GM18861 (cell line): ENCODE results near the gene ZFYVE27.
"Not testable (repeated sequence)": the region's sequence is repeated elsewhere in the genome, so short reads cannot be mapped to it uniquely, and the experiment has no call there.

Source experiments
- ATAC-seq: cut with Tn5 transposase; IDR thresholded peaks from one replicate; pipeline ENCODE4 v1.9.1; 2021; ENCODE audit not compliant: unreplicated experiment

ZFYVE27 gene, protein sequence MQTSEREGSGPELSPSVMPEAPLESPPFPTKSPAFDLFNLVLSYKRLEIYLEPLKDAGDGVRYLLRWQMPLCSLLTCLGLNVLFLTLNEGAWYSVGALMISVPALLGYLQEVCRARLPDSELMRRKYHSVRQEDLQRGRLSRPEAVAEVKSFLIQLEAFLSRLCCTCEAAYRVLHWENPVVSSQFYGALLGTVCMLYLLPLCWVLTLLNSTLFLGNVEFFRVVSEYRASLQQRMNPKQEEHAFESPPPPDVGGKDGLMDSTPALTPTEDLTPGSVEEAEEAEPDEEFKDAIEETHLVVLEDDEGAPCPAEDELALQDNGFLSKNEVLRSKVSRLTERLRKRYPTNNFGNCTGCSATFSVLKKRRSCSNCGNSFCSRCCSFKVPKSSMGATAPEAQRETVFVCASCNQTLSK

DNA sequence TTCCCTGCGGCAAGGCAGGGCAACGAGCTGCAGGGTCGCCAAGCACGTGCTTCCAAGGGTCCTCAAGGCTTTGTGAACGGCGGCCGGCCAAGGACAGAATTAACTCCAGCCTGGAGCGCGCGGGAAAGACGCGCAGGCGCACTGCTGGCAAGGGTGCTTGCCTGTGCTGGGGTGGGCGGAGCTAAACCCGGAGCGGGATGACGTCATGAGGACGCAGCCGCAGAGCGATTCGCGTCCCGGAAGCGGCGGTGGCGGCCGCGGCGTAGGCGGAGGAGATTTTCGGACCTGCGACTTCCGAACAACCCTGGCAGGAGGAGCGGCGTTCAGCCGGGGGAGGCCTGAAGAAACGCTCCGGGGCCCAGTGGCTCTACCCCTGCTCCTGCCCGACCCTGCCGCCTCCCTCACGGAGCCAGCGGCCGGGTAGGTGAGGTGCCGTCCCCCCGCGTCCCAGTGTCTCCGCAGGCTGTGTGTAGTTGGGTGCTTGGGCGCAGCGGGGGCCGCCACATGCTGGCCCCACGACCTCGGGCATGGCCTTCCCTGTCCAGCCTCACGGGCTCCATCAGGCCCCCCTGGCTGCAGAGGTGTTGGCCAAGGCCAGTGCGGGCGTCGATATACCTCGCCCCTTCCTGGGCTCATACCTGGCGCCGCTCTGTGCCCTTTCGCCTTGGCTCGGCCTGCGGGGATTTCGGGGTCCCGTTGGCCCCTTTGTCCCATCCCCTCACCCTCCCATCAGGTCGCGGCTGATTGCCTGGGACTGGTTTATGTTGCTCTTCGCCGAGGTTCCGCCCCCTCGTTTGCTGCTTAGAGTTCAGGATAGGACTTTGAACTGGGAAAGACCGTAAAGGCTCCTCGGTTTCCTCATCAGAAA lies at the start of gene ZFYVE27:
Gene ZFYVE27, plus strand, starts transcription at position 227 of the 868 bp plus-strand sequence. CDS start 1,350 bp downstream, outside the sequence.
- peak; percentile 82 for ATAC-seq

DNA sequence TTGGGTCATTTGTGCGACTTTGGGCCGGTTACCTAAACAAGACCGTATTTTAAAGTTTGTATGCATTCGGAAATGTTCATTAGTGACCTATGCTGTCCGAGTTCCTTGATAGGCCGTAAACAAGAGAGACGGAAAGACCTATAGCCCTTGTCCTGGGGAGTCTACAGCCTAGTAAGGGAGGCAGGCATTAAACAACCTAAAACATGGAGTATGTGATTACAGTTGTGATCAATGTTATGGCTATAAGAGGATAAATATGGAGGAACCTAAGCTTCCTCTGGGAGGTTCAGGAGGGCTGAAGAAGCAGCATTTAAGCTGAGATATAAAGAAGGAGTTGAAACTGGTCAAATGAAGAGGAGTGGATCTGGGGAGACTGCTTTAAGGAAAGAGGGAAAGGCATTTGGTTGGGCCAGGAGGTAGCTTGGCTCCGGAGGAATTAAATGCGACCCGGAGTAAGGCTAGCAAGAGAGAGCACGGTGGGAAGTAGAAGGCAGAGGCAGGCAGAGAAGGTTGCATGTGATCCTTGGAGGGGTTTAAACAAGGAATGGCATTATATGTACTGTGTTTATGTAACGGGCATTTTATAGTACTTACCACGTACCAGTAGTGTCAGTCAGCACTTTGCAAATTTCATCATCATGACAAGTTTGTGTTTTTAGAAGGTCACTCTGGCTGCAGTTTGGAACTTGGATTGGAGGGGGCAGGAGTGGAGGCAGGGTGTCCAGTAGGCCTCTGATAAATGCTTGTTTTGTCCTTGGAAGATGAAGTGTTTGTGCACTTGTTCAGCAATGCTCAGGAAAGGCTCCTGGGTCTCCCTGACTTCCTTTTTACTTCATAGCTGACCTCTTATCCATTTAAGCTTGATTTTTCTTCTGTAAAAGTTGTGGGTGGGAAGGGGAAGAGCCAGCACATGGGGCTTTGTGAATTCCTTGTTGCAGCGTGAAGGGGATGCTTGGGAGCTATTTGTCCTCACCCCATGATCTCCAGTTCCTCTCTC lies 48.8 kb upstream of the ZFYVE27 start:
- no peak for ATAC-seq

DNA sequence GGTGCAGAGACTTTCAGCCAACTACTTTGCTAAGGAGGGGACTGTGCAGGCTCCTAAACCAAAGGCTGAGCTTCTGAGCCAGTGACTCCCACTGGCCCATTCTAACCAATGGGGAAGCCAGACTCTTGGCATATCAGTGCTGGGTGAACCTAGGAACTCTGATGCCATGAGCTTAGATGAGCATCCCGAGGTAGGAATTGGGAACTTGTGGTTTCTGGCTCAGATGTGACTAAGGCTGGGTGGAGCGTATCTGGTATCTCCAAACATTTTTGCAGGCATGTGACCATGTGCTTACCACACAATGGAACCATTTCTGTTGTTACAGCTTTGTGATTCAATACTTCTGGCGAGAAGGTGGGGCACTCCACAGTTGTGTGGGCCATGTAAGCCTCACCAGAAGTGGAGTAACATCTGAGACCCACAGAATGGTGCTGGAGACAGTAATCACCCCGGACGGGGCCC lies 47.3 kb upstream of the ZFYVE27 start:
- no peak for ATAC-seq

DNA sequence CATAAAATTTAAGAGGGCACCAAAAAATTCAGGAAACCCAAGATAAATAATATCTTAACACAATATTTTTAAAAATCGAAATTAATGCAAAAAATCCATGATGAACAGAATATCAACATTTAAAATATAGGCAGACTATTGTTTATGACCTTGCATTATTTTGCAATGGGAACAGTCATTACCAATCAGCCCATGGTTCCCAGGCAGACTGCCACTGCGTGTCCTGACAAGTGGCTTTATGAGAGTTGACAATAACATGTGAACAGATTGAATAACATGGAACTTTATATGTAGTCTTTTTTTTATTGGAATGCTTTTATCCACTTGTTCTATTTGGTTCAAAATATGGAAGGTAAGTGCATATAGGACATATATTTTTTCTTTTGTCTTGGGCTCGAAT lies 46.8 kb upstream of the ZFYVE27 start:
- no peak for ATAC-seq

DNA sequence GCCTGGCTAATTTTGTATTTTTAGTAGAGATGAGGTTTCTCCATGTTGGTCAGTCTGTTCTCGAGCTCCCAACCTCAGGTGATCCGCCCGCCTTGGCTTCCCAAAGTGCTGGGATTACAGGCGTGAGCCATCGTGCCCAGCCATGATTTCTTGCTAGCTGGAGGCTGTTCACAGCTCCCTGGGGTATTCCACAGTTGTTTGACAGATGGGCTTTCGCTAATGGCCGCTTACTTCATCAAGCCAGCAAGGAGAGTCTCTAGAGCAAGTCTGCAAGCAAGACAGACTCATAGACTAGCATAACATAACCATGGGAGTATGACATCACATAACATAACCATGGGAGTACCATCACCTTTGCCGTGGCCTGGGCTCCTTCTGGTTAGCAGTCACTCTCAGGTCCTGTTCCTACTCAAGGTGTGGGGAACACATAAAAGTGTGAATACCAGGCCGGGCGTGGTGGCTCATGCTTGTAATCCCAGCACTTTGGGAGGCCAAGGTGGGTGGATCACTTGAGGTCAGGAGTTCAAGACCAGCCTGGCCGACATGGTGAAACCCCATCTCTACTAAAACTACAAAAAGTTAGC lies 38.8 kb upstream of the ZFYVE27 start:
- ATAC-seq = not testable (repeated sequence)

DNA sequence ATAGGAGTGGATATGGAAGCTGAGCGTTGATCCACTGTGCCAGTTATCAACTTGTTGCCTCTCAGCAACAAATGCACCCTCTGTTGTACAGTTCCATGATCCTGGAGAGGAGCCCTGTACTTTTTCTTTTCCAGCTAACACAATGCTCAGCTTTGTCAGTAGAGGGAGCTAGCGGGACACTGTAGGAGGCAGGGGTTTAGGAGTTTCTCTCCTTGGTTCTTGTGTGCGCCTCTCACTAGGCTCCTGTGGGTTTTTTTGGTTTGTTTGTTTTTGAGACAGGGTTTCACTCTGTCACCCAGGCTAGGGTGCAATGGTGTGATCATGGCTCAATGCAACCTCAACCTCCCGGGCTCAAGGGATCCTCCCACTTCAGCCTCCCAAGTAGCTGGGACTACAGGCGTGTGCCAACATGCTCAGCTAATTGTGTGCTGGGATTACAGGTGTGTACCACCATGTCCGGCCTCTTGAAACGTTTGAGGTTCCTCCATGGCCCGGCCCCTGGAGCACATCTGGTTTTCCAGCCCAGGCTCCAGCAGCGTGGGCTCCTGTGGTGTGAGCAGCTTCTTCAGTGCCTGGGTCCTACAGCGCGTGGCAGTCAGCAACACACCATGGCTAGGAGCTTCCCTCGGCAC lies 35.4 kb upstream of the ZFYVE27 start:
- ATAC-seq = no peak

DNA sequence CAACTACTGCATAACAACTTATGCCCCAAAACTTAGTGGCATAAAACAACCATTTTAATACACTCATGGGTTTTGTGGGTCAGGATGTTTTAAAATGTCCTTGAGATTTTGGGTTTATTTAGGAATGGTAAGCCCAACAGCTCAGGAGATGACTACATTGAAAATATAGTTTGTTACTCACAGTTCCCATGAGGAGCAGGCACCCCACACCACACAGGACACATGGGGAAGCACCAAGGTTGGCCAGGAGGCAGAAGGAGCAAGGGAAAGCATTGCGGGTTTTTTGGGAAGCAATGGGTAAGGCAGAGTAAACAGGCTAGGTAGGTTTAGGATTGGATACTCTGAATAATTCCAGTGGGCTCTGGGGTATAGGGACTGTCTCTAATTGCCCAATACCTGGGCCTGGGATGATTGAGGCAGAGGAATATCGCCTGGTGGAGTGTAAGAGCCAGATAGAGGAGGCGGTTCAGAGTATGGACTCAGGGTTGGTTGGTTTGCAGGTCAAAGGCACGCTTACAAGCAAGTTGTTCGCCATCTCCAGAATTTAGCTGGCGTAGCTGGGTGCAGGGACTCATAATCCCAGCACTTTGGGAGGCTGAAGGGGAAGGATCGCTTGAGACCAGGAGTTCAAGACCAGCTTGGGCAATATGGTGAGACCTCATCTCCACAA lies 33.4 kb upstream of the ZFYVE27 start:
- ATAC-seq = no peak

DNA sequence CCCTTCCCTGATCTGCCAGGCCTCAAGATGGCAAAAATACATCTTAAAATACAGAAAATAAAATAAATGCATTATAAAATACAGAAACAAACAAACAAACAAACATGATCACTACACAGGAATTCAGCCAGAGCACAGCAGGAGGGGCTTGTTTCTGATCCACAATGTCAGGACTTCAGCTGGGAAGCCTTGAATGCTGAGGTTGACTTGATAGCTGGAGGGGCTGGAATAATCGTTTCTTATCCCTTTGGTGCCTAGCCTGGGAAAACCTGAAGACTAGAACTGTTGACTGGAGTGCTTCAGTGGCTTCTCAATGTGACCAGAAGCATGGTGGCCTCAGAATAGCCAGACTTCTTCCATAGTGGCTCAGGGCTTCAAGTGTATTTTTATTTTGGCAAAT lies 32.6 kb upstream of the ZFYVE27 start:
- no peak for ATAC-seq

DNA sequence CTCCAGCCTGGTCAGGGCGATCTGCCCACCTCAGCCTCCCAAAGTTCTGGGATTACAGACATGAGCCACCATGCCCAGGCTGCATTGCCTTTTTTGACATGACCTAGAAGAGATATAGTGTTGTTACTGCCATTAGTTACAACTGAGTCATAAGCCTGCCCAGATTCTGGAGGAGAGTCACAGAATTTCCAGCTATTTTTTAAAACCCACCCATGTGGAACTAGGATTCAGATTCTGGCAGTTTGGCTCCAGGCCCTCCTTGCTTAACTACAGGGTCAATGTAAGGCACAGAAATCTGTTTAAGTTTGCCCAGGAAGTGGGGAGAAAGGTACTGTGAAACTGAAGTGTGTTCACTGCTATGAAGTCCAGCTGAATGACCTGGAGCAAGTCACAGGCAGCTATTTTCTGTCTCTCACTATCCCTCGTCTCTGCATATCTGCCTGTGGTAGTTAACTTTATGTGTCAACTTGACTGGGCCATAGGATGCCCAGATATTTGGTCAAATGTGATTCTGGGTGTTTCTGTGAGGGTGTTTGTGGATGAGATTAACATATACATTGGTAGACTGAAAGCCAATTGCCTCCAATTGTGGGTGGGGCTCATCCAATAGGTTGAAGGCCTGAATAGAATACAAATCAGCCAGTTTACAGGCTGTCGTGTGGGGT lies 31.8 kb upstream of the ZFYVE27 start:
- no peak for ATAC-seq

DNA sequence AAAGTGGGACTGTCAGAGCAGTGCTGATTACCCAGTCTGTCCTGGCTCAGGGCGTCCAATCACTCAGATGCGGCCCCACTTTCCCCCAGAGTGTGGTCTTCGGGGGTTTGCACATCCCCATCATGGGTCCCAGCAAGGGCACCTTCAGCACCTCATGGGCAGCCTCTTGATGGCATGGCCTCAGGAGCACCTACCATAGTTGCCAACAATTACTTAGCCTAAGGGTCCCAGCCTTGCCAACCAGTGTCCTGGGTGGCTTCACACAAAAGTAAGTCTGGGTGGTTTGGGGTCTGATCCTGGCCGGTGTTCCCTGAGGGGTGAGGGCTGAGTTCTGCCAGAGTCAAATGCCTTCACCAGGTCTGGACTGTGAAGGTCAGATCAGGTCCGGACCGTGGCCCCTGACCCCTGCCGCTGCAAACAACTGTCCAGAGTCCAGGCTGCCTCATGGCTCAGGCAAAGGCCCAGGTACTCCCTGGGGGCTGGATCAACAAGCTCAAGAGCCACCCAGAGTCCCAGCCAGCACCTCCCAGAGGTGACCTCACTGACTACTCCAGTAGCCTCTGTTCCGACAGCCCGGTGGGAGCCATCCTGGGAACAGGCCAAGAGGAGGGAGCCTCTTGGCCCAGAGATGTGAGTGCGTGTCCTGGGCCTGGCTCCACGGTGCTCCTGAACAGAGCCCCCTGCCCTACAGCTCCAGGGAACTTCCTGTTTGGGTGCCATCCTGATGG lies 29.6 kb upstream of the ZFYVE27 start:
- no peak for ATAC-seq

DNA sequence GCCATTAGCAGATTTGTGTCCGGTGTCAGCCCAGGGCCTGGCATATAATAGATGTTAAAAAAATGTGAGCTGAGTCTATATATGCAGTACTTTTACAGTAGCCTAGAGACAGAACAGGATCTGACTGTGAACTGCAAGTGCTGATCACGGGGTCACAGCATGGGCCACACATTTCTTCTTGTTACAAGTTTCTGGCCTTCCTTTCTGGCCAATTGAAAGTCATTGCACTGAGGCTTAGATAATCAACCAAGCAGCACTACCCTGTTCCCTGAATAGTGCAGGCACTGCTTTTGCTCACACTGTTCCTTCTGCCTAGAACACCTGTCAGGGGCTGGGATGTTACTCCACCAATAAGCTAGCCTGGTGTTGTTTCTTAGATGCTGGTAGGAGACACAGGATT lies 28.8 kb upstream of the ZFYVE27 start:
- ATAC-seq = no peak

DNA sequence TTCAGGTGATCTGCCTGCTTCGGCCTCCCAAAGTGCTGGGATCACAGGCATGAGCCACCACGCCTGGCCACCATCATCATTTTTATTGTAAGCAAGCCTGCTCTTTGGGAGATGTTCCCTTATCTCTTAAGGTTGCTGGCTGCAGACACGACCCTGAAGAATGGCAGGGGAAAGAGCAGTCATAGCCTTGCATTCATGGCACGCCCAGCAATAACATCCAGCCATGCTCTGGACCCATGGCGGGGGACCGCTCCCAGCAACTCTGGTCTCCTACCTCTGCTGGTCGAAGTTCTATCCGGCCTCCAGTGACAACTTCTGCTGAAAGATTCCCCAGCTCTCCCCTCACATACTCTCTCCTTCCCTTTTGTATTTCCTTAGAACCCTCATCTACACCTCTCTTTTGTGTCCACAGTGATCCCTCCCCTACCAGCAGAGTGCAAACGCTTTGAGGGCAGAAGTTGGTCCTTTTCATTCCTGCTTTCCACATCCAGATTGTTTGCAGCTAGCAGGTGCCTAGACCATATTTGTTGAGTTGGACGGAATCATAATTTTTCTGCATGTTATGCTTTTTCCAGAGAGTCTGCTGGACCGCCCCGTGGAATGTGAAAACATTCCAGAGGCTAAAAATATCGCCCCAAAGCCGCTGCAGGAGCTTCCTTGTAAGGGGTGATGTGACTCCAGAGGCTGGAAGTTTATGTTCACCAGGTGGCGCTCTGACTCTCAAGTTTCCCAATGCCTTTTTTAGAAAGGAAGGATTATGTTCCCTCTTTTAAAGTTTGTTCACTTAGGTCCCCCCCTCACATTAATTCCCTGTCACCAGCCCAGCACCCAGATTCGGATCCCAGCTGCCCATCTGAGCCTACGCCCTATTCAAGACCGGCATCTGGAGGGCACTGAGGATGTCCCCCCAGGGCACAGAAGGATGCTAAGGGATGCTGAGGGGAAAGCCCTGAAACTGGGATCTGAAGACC lies 27.7 kb upstream of the ZFYVE27 start:
- ATAC-seq = no peak

DNA sequence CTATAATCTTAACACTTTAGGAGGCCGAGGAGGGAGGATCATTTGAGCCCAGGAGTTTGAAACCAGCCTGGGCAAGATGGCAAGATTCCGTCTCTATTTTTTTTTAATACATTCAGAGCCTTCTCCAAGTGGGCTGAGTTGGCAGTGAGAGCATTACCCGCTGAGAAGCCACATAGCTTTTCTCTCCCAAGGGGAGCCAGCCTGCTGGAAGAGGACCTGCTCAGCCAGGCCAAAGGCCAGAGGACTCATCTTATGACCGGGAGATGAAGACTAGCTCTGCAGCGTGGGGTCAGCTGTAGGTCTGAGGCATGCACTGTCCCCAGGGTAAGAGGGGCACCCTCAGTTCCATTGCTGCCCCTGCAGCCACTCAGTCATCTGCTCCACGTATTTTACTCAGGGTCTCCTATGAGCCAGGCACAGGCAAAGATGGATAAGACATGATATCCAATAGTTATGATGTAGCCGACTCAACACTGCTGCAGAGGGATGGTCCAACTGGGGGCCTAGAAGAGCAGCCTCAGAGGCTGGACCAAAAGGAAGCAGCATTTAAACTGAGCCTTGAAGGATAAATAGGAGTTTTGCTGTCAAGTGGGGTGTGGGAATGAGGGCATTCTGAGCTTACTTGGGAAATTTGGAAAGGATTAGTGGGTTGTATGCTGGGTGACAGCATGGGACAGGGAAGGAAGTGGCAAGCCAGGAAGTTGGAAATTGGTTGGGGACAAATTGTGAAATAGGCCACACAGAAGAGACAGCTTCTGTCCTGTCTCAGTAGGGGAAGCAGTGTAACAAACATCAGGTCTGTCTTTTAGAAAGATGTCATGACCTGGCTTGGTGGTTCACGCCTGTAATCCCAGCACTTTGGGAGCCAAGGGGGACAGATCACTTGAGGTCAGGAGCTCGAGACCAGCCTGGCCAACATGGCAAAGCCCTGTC lies 25.0 kb upstream of the ZFYVE27 start:
- ATAC-seq = no peak

DNA sequence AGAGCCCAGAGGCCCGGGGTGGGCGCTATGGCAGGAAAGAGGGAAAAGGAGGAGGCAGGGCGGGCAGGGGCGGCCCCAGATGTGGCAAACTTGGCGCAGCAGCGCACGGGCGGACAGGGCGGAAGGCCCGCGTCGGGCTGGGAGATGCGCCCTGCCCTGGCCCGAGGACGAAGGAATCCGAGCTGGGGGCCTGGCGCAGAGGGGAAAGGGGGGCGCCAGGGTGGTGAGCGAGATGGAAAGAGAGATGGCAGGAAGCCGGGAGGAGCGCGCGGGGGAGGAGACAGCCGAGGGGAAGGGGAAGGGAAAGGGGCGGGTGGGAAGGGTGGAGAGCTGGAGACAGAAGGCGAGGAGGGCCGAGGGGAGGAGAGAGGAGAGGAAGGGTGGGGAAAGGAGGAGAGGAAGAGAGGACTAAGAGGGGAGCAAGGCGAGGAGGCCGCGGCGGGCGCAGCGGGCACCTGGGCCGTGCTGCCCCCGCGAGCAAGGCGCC lies 23.5 kb upstream of the ZFYVE27 start, which contains the start of gene MARVELD1:
Gene MARVELD1, plus strand, starts transcription at position 392 of the 487 bp plus-strand sequence. CDS start 147 bp downstream, outside the sequence.
- no peak for ATAC-seq

DNA sequence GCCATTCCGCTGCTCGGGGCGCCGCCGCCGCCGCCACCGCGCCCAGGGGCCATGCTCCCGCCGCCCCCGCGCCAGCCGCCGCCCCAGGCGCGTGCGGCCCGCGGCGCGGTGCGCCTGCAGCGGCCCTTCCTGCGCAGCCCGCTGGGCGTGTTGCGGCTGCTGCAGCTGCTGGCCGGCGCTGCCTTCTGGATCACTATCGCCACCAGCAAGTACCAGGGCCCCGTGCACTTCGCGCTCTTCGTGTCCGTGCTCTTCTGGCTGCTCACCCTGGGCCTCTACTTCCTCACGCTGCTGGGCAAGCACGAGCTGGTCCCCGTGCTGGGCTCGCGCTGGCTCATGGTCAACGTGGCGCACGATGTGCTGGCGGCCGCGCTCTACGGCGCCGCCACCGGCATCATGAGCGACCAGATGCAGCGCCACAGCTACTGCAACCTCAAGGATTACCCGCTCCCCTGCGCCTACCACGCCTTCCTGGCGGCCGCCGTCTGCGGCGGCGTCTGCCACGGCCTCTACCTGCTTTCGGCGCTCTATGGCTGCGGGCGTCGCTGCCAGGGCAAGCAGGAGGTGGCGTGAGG lies 23.0 kb upstream of the ZFYVE27 start:
- peak; percentile 61 for ATAC-seq
